ENCODE measurements around the gene STEEP1.

DNA sequence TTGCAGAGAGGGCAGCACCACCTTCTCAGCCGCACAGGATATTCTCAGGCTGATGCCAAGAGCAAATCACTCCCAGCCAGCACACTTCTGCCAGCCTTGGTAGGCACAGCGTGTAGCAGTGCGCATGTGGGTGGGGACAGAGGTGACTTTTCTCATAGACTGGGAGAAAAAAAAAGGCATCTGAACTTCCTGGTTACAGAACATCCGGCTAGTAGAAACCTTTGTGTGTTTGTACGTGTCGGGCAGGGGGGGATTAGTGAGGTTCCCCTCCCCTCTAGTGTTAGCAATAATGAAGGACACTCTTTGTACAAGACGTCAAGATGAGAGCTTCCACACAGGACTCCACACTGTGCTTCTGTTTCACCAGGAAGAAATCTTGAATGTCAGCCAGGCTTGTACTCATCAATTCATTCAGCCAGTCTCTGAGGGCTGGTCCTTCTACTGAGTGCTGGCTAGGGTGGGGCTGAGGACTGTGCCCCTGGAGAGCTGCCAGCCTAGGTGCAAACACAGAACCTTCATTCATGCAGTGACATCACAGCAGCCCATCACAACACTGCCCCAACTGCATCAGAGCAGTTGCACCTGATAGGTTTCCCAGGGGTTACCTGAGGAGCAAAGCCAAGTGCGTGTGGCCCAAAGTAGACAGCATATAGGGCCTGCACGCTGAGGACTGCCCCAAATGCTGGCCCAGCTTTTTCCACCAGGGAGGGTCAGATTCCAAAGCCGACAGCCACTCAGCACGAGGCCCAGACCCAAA, 62.3 kb downstream of the STEEP1 start:
- TF ChIP-seq, protein P1, sequence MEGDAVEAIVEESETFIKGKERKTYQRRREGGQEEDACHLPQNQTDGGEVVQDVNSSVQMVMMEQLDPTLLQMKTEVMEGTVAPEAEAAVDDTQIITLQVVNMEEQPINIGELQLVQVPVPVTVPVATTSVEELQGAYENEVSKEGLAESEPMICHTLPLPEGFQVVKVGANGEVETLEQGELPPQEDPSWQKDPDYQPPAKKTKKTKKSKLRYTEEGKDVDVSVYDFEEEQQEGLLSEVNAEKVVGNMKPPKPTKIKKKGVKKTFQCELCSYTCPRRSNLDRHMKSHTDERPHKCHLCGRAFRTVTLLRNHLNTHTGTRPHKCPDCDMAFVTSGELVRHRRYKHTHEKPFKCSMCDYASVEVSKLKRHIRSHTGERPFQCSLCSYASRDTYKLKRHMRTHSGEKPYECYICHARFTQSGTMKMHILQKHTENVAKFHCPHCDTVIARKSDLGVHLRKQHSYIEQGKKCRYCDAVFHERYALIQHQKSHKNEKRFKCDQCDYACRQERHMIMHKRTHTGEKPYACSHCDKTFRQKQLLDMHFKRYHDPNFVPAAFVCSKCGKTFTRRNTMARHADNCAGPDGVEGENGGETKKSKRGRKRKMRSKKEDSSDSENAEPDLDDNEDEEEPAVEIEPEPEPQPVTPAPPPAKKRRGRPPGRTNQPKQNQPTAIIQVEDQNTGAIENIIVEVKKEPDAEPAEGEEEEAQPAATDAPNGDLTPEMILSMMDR (IDR thresholded peaks at IDR 0.05 in 8 of 11, conservative IDR thresholded peaks at IDR 0.05 in 3 of 11) = no peak
- no peak for TF ChIP-seq POLR2AphosphoS5 (IDR thresholded peaks at IDR 0.05)

All from spleen (tissue), 7 donors.